Smooth muscle cell (in vitro differentiated cells): ENCODE measurements around the gene DEFB131B. TPM values are rescaled to one million over a fixed set of nuclear protein-coding genes. Genes with fewer than 3 reads are reported as not detected.
"Not testable (repeated sequence)": the region's sequence is repeated elsewhere in the genome, so short reads cannot be mapped to it uniquely, and the experiment has no call there.

Experiments used
- DNase-seq: peaks from one replicate; lab custom pipeline; 2025; ENCODE audit not compliant: unreplicated experiment; lab: John Stamatoyannopoulos, UW
- H2AFZ ChIP-seq: fragments of 200-600 bp; sonication (generic); 2 replicates; pipeline ENCODE4 v1.6.0; 2016; ENCODE audit warnings: antibody characterized with exemption, low read depth, mild to moderate bottlenecking
- H3F3A ChIP-seq: fragments of 200-600 bp; sonication (generic); 2 replicates; pipeline ENCODE4 v1.6.0; 2017; ENCODE audit warnings: antibody characterized with exemption, low read depth
- H3K27ac ChIP-seq: fragments of 200-600 bp; sonication (generic); 2 replicates; pipeline ENCODE4 v1.5.1; 2016; ENCODE audit warnings: low read depth, mild to moderate bottlenecking
- H3K27me3 ChIP-seq: fragments of 200-600 bp; sonication (generic); 2 replicates; pipeline ENCODE4 v1.6.1; 2016; ENCODE audit warnings: low read depth, mild to moderate bottlenecking
- H3K36me3 ChIP-seq: fragments of 200-600 bp; sonication (generic); 2 replicates; pipeline ENCODE4 v1.5.1; 2016; ENCODE audit warnings: low read depth
- H3K4me1 ChIP-seq: fragments of 200-600 bp; sonication (generic); 2 replicates; pipeline ENCODE4 v1.5.1; 2016; ENCODE audit warnings: low read depth
- H3K4me2 ChIP-seq: fragments of 200-600 bp; sonication (generic); 2 replicates; pipeline ENCODE4 v1.6.0; 2016; ENCODE audit warnings: mild to moderate bottlenecking
- H3K4me3 ChIP-seq: fragments of 200-600 bp; sonication (generic); 2 replicates; pipeline ENCODE4 v1.5.1; 2016; ENCODE audit warnings: mild to moderate bottlenecking
- H3K79me2 ChIP-seq: fragments of 200-600 bp; sonication (generic); 2 replicates; pipeline ENCODE4 v1.6.0; 2016; ENCODE audit warnings: low read depth, mild to moderate bottlenecking
- H3K9ac ChIP-seq: fragments of 200-600 bp; sonication (generic); 2 replicates; pipeline ENCODE4 v1.6.0; 2016; ENCODE audit warnings: low read depth
- H3K9me3 ChIP-seq: fragments of 200-600 bp; sonication (generic); replicated peaks from 2 replicates; pipeline ENCODE4 v1.5.1; 2016; ENCODE audit warnings: low read depth
- H4K20me1 ChIP-seq: fragments of 200-600 bp; sonication (generic); 2 replicates; pipeline ENCODE4 v1.6.0; 2016; ENCODE audit warnings: low read depth
- WGBS: methylation state at CpG from one replicate; pipeline ENCODE4 v1.1.7; 2016; ENCODE audit warnings: low lambda C conversion rate; 5-methylcytosine and 5-hydroxymethylcytosine counted together
- polyA plus RNA-seq: library from polyadenylated mRNA; unstranded; fragments of >200 nt; fragmentation: Nextera tagmentation; extraction: Ambion mirVana; gene quantifications from 2 replicates; pipeline ENCODE4 v1.2.1, GENCODE V29; 2016
- total RNA-seq: library from RNA; depleted of rRNA; stranded (reverse); fragments of >200 nt; gene quantifications from 2 replicates; pipeline ENCODE4 v1.2.3, GENCODE V29; 2014

The DEFB131B gene, protein sequence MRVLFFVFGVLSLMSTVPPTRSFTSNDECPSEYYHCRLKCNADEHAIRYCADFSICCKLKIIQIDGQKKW
- total RNA-seq: not detected in 2 replicates
- polyA plus RNA-seq: not detected in 2 replicates

DNA sequence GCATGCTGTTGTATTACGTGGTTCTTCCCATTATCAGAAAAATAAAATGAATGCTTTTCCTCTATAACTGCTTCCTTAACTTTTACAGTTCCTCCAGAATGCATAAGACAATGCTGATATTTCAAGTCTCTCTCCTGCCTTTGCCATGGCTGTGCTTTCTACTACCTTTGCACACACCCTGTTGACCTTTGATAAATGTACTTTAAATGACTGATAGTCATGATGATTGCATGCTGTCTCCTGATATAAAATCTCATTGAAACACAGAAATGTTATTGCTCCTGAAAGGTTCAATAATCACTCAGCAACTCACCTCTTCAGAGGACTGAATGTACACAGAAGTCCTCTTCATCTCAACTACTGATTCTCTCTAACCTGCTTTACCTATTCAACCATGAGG, at the start of gene DEFB131B:
Gene DEFB131B, plus strand, starts transcription at position 395 of the 400 bp plus-strand sequence. Its CDS starts 0 bp downstream, at position 395.
- H3K79me2 ChIP-seq, H3K9ac ChIP-seq, H3K4me2 ChIP-seq, DNase-seq, H3K27ac ChIP-seq, H3K4me1 ChIP-seq, H4K20me1 ChIP-seq, H3F3A ChIP-seq, H3K9me3 ChIP-seq, H3K4me3 ChIP-seq, H2AFZ ChIP-seq, H3K27me3 ChIP-seq, H3K36me3 ChIP-seq: not testable (repeated sequence)
- 100% methylated on average over 1 of the region's 1 CpG for WGBS

DNA sequence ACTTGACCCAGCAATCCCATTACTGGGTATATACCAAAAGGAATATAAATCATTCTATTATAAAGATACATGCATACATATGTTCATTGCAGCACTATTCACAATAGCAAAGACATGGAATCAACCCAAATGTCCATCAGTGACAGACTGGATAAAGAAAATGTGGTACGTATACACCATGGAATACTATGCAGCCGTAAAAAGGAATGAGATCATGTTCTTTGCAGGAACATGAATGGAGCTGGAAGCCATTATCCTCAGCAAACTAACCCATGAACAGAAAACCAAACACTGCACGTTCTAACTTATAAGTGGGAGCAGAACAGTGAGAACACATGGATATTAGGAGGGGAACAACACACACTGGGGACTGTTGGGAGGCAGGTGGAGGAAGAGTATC, 49.0 kb upstream of the DEFB131B start:
- H3K9me3 ChIP-seq, H2AFZ ChIP-seq, H4K20me1 ChIP-seq, DNase-seq, H3K4me2 ChIP-seq, H3K36me3 ChIP-seq, H3K27me3 ChIP-seq, H3K9ac ChIP-seq, H3K79me2 ChIP-seq, H3K4me3 ChIP-seq, H3F3A ChIP-seq, H3K27ac ChIP-seq, H3K4me1 ChIP-seq: not testable (repeated sequence)
- 90% methylated on average over 3 of the region's 3 CpGs for WGBS

DNA sequence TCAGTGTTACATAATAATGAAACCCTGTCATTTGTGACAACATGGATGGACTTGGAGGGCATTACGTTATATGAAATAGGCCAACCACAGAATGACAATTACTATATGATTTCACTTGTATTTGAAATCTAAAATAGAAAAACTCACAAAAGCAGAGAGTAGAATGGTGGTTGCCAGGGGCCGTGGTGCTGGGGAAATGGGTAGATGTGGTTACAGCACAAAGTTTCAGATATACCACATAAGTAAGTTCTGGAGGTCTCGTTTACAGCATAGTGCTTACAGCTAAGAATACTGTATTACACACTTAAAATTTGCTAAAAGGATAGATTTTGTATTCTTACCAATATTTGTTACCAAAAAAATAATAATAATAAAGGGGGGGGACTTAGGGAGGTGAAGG, 48.6 kb upstream of the DEFB131B start:
- not testable (repeated sequence) for H2AFZ ChIP-seq, H3K4me1 ChIP-seq, H3K9ac ChIP-seq, H3K27ac ChIP-seq, H3K4me3 ChIP-seq, H3K27me3 ChIP-seq, DNase-seq, H3K4me2 ChIP-seq, H3F3A ChIP-seq, H3K79me2 ChIP-seq, H3K9me3 ChIP-seq, H4K20me1 ChIP-seq, H3K36me3 ChIP-seq
- 96% methylated on average over 3 of the region's 3 CpGs for WGBS

DNA sequence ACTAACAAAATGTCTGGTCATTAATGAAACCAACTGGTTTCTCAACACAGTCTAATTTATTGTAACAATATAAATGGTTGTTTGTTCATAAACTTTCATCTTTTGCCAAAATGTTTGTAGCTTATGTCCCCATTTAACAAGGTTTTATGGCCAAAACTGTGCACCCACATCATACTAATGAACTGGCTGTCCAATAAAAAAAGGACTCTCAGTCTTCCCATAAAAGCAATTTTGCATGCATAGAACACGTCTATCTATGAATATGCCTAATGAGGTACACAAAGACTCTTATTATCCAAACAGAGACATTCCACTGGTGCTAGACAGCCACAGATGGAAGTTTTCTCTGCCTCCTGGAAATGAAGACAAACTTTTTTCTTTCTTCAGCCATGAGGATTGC, 45.4 kb upstream of the DEFB131B start, which contains the start of gene DEFB108B:
Gene DEFB108B, plus strand, starts transcription at position 390 of the 400 bp plus-strand sequence. Its CDS starts 0 bp downstream, at position 390.
- H3K27ac ChIP-seq, H4K20me1 ChIP-seq, H3K27me3 ChIP-seq, H3K4me2 ChIP-seq, H3K9me3 ChIP-seq, H3K36me3 ChIP-seq, H3K79me2 ChIP-seq, H3F3A ChIP-seq, H2AFZ ChIP-seq, H3K9ac ChIP-seq, H3K4me3 ChIP-seq, H3K4me1 ChIP-seq, DNase-seq: not testable (repeated sequence)
- WGBS: 0% methylated on average over 1 of the region's 1 CpG

DNA sequence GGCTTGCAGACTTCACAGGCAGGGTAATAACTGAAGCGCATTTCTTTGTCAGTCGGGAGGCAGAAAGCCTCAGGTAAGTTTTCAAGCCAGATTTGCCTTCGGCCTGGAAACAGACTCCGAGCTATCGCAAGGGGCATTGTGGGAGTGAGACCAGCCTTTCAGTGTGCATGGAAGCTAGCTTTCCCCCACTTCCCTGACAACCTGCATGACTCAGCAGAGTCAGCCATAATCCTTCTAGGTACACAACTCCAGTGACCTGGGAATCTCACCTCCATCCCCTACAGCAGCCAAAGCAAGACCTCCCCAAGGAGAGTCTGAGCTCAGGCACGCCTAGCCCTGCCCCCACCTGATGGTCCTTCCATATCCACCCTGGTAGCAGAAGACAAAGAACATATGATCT, 35.5 kb upstream of the DEFB131B start:
- H2AFZ ChIP-seq, H3K4me3 ChIP-seq, H3K9me3 ChIP-seq, H3K27ac ChIP-seq, H3K27me3 ChIP-seq, H3K4me1 ChIP-seq, H3K36me3 ChIP-seq, H3K9ac ChIP-seq, H3K4me2 ChIP-seq, H4K20me1 ChIP-seq, DNase-seq, H3F3A ChIP-seq, H3K79me2 ChIP-seq: not testable (repeated sequence)
- 91% methylated on average over 6 of the region's 6 CpGs for WGBS

DNA sequence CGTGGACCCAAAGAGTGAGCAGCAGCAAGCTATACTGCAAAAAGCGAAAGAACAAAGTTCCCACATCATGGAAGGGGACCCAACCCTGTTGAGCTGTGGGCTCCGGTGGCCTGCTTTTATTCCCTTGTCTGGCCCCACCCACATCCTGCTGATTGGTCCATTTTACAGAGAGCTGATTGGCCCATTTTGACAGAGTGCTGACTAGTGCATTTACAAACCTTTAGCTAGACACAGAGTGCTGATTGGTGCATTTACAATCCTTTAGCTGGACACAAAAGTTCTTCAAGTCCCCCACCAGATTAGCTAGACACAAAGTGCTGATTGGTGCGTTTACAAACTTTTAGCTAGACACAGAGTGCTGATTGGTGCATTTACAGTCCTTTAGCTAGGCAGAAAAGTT, 34.9 kb upstream of the DEFB131B start:
- not testable (repeated sequence) for H3K27me3 ChIP-seq, H3K9me3 ChIP-seq, H3K4me2 ChIP-seq, H3K4me3 ChIP-seq, DNase-seq, H3K36me3 ChIP-seq, H3K9ac ChIP-seq, H4K20me1 ChIP-seq, H3K79me2 ChIP-seq, H3F3A ChIP-seq, H3K4me1 ChIP-seq, H3K27ac ChIP-seq, H2AFZ ChIP-seq
- WGBS: 94% methylated on average over 4 of the region's 4 CpGs
